ENCODE data around the gene GPX3. TPM values are rescaled to one million over a fixed set of nuclear protein-coding genes. Genes with fewer than 3 reads are reported as not detected.

GPX3 gene
- polyA plus RNA-seq, 1 of the 3 experiments (the other 2 are of a cell fraction), result 3.2 TPM

DNA sequence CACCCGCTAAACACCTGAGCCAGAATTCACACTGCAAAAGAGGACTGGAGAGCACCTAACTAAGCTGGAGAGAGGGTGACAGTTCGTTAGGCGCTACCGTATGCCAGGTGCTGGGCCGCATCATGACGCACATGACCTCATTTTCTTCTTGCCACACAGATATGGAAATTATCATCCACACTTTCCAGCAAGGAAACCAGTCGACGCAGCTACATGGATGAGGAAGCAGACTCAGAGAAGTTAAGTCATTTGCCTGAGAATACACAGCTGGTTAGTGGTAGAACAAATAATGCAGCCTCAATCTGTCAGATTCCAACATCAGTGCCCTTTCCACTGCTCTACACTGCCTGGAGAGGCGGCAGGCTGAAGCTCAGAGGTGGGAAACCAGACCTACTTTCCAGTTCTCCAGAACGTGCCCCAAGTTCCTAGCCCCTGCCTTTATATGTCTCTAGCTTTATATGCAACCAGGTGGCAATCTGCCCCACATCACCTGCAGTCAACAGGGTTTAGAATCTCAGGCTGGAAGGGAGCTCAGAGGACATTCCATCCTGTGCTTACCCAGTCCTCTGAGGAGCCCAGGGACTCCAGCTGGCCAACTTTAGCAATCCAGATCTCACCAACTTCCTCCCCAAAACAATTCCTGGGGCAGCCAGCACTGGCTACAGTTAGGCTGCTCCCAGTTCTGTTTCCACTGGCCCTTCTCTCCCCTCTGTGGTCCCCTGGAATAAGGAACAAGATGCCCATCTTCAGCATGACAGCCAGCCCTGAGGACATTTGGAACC lies 51.6 kb downstream of the GPX3 start (continued):
- TF ChIP-seq RCOR1 (IDR thresholded peaks at IDR 0.05; ENCODE audit: low read length) (no peak), NRF1 (IDR thresholded peaks at IDR 0.05; ENCODE audit: low read depth, low read length) (no peak)
- TF ChIP-seq, protein P1, sequence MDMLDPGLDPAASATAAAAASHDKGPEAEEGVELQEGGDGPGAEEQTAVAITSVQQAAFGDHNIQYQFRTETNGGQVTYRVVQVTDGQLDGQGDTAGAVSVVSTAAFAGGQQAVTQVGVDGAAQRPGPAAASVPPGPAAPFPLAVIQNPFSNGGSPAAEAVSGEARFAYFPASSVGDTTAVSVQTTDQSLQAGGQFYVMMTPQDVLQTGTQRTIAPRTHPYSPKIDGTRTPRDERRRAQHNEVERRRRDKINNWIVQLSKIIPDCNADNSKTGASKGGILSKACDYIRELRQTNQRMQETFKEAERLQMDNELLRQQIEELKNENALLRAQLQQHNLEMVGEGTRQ (IDR thresholded peaks at IDR 0.05; ENCODE audit: borderline replicate concordance, low read depth, low read length), result no peak
- TF ChIP-seq, protein P2, sequence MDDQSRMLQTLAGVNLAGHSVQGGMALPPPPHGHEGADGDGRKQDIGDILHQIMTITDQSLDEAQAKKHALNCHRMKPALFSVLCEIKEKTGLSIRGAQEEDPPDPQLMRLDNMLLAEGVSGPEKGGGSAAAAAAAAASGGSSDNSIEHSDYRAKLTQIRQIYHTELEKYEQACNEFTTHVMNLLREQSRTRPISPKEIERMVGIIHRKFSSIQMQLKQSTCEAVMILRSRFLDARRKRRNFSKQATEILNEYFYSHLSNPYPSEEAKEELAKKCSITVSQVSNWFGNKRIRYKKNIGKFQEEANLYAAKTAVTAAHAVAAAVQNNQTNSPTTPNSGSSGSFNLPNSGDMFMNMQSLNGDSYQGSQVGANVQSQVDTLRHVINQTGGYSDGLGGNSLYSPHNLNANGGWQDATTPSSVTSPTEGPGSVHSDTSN (IDR thresholded peaks at IDR 0.05), result no peak
- TF ChIP-seq, protein P3, sequence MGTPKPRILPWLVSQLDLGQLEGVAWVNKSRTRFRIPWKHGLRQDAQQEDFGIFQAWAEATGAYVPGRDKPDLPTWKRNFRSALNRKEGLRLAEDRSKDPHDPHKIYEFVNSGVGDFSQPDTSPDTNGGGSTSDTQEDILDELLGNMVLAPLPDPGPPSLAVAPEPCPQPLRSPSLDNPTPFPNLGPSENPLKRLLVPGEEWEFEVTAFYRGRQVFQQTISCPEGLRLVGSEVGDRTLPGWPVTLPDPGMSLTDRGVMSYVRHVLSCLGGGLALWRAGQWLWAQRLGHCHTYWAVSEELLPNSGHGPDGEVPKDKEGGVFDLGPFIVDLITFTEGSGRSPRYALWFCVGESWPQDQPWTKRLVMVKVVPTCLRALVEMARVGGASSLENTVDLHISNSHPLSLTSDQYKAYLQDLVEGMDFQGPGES (IDR thresholded peaks at IDR 0.05; ENCODE audit: low read depth, low read length), result no peak

DNA sequence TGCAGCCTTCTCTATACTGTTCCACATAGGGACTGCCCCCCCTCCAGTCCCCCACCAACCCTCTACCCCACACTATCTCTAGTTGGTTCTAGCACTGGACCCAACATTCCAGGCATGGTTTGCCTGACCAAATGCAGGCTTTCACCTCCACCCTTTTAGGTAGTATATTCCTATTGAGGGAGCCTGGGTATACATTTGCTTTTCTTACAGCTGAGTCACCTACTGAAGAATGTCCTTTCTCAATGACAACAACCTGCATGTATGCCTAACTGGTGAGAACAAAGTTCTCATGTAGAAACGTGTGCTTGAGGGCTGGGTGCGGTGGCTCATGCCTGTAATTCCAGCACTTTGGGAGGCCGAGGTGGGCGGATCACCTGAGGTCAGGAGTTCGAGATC lies 52.2 kb downstream of the GPX3 start:
- Histone ChIP-seq H3K4me1 (ENCODE audit: control insufficient read depth in 1 of 2, insufficient read depth in 2 of 2, low read depth in 1 of 2, low read length in 1 of 2) (peaks cover 21 to 39% of the 10 kb centered on the region in 2 experiments; a peak in 3 of 4 replicates), H3K4me2 (0 out of 2 replicates have a peak overlapping the region, but pooled peaks have one; percentile 16), H3F3A (replicated peaks; ENCODE audit: insufficient read depth) (peaks cover 19% of the 10 kb centered on the region), H3K27me3 (ENCODE audit: insufficient read depth) (no peaks in the 10 kb centered on the region), H3K36me3 (replicated peaks in 1 of 2; ENCODE audit: control insufficient read depth in 1 of 2, insufficient read depth in 2 of 2, low read length in 1 of 2) (peaks cover 0 to 4% of the 10 kb centered on the region in 2 experiments), H3K27ac (ENCODE audit: low read depth in 2 of 2, low read length in 1 of 2) (peak overlapping the region in 1 of 2 experiments; percentile 52; a peak in 2 of 4 replicates), H3K9me3 (no peaks in the 10 kb centered on the region), H3K9ac (no peak overlapping the region), H4K20me1 (ENCODE audit: insufficient read depth) (peaks cover 34% of the 10 kb centered on the region), H3K79me2 (ENCODE audit: insufficient read depth) (peaks cover 92% of the 10 kb centered on the region), H2AFZ (ENCODE audit: low read depth) (no peak overlapping the region), H3K4me3 (ENCODE audit: low read depth in 2 of 2, low read length in 1 of 2) (no peak overlapping the region), H3K9me2 (no peaks in the 10 kb centered on the region)
- CTCF ChIA-PET, result interaction anchor here (0.8 to 2.9 kb wide), 7 partner anchors 9 to 92 kb away, joined by 3 to 20 read pairs (median 4); no protein-coding TSS in a partner anchor
- DNase-seq, result no peak
- TF ChIP-seq GABPA (IDR thresholded peaks at IDR 0.05; ENCODE audit: low read depth) (no peak), JUND (IDR thresholded peaks at IDR 0.05) (0 out of 2 replicates have a peak, but pooled peaks have one; percentile 12), EP300 (IDR thresholded peaks at IDR 0.05; ENCODE audit: borderline replicate concordance in 1 of 2, low read depth in 1 of 2, low read length in 1 of 2) (no peak), POLR2AphosphoS5 (IDR thresholded peaks at IDR 0.05; ENCODE audit: low read depth, low read length) (no peak), SMC3 (IDR thresholded peaks at IDR 0.05; ENCODE audit: low read depth, low read length) (no peak), FOSL2 (IDR thresholded peaks at IDR 0.05; ENCODE audit: borderline replicate concordance, low read depth) (peak; percentile 49; the same call in 1 of the 2 replicates), RAD21 (IDR thresholded peaks at IDR 0.05; ENCODE audit: low read length) (no peak), FOXJ3 (CRISPR knock-in tag; IDR thresholded peaks at IDR 0.05) (no peak)
- TF ChIP-seq, protein P4, sequence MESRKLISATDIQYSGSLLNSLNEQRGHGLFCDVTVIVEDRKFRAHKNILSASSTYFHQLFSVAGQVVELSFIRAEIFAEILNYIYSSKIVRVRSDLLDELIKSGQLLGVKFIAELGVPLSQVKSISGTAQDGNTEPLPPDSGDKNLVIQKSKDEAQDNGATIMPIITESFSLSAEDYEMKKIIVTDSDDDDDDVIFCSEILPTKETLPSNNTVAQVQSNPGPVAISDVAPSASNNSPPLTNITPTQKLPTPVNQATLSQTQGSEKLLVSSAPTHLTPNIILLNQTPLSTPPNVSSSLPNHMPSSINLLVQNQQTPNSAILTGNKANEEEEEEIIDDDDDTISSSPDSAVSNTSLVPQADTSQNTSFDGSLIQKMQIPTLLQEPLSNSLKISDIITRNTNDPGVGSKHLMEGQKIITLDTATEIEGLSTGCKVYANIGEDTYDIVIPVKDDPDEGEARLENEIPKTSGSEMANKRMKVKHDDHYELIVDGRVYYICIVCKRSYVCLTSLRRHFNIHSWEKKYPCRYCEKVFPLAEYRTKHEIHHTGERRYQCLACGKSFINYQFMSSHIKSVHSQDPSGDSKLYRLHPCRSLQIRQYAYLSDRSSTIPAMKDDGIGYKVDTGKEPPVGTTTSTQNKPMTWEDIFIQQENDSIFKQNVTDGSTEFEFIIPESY (IDR thresholded peaks at IDR 0.05; ENCODE audit: borderline replicate concordance, low read depth), result no peak
- POLR2A ChIA-PET, result interaction anchor here (1.1 kb wide), 1 partner anchor 9 kb away, joined by 3 read pairs; the partner anchor contains the start of gene TNIP1
- WGBS (ENCODE audit: low lambda C conversion rate), result 73% methylated on average over 5 of the region's 5 CpGs
